Measurements from ENCODE around the gene NRN1L.

- TF ChIP-seq ZNF384 (IDR thresholded peaks at IDR 0.05) (no peak), FOXM1 (IDR thresholded peaks at IDR 0.05; ENCODE audit: borderline replicate concordance) (no peak), FOXK2 (IDR thresholded peaks at IDR 0.05) (no peak), FOXA1 (IDR thresholded peaks at IDR 0.05) (no peak), BHLHE40 (IDR thresholded peaks at IDR 0.05; ENCODE audit: borderline replicate concordance) (no peak), PKNOX1 (IDR thresholded peaks at IDR 0.05) (no peak), SUZ12 (IDR thresholded peaks at IDR 0.05) (no peak), SP1 (IDR thresholded peaks at IDR 0.05) (no peak), TARDBP (IDR thresholded peaks at IDR 0.05) (no peak), ELF4 (IDR thresholded peaks at IDR 0.05) (no peak), HDGF (IDR thresholded peaks at IDR 0.05; ENCODE audit: borderline replicate concordance) (no peak)
Measured at GRCh38 chr16:67878232-67878631, 6.5 kb upstream of the NRN1L start.
